Head of caudate nucleus (tissue), 42 donors: ENCODE measurements around the gene PDIK1L.
A peak's percentile ranks its signal among the peaks of the same experiment; 100 is the strongest.

ENCODE experiments used
- DNase-seq, 42 donors: peaks; one replicate each; pipeline versions ENCODE4 v3.0.0 to v3.0.0-alpha.2; 2020 to 2021; ENCODE audit warnings: mixed read lengths in 7 of 42
- intact Hi-C: fragments of 100-400 bp; cut with DNase I; formaldehyde crosslinking; loops from one replicate; pipeline ENCODE4 v1.15.0; 2022

The PDIK1L gene

DNA sequence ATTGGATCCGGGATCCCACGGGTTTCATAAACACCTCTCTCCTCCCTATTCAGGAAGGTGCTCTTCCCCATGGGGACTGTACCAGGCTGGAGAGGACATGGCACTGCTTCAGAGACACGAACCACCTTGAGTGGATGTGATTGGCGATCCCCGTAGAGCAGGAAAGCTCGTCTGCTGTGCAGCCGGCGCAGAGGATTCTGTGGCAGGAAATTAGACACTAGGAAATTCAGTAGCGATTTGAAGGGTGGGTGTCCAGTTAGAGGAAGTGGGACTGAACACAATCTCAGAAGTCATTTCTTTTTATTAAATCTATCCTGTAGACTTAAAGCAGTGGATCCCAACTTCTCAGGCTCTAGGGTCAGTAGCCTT lies 767 bp downstream of the PDIK1L start:
- peak in 5 of 42 donors; percentile 6 to 46 (median 21) for DNase-seq
- intact Hi-C loops = loop anchor here (5.0 kb wide), 1 partner anchor 50 kb away; no protein-coding TSS in a partner anchor

DNA sequence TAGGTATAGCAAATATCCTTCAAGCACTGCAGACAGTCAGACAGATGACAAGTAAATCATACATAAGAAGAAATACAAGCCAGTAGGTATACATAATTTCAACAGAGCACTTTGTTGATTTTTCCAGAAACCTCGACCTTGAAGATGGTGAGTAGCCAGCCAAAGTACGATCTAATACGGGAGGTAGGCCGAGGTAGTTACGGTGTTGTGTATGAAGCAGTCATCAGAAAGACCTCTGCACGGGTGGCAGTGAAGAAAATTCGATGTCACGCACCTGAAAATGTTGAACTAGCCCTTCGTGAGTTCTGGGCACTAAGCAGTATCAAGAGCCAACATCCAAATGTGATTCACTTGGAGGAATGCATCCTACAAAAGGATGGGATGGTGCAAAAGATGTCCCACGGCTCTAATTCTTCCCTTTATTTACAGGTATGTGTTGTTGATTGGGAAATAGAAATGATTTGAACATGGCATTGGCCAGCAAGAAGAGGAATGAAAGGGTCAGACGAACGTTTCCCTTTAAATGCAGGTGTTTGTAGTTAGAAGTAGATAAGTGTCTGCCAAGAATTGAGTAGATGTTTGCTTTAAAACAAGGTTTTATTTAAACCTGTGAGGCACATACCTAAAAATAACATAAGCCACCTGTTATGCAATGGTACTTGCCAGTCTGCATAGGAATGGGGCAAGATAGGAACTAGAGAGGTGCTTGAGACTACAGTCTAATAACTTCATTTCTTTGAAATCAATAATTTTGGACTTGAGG lies 2.7 kb downstream of the PDIK1L start:
- intact Hi-C loops = loop anchor here (5.0 kb wide), 1 partner anchor 48 kb away; no protein-coding TSS in a partner anchor
- DNase-seq = peak in 2 of 42 donors; percentile 10 to 31

DNA sequence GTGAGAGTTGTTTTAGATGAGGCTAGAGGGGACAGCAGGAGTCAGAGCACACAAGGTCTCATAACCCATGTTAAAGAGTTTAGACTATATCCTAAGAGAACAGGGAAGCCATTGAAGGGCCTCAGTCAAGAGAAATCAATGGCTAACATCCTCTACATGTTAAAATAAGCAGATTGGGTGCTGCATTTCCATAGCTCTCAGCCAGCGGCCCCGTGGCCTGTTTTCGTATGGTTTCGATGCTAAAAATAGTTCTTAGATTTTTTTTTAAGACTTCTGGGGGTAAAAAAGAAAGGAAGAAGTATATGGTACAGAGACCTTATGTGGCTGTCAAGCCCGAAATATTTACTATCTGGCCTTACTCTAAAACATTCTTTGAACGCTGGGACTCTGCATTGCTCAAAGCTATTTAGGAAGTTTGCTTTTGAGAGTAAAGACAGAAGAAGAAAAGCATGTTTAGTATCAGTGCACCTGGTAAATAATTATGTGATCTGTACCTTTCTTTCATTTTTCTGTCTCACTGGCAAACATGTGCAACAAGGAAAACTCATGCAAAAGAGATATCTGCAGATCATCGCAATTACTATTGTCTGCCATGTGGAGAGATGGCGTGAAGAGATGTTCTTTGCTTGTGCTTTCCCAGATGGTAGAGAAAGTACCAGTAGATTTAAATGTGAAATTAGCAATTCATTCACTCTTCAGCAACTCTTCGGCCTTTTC lies 8.4 kb downstream of the PDIK1L start:
- DNase-seq = peak in 1 of 42 donors; percentile 12
- intact Hi-C loops = no loop called here

DNA sequence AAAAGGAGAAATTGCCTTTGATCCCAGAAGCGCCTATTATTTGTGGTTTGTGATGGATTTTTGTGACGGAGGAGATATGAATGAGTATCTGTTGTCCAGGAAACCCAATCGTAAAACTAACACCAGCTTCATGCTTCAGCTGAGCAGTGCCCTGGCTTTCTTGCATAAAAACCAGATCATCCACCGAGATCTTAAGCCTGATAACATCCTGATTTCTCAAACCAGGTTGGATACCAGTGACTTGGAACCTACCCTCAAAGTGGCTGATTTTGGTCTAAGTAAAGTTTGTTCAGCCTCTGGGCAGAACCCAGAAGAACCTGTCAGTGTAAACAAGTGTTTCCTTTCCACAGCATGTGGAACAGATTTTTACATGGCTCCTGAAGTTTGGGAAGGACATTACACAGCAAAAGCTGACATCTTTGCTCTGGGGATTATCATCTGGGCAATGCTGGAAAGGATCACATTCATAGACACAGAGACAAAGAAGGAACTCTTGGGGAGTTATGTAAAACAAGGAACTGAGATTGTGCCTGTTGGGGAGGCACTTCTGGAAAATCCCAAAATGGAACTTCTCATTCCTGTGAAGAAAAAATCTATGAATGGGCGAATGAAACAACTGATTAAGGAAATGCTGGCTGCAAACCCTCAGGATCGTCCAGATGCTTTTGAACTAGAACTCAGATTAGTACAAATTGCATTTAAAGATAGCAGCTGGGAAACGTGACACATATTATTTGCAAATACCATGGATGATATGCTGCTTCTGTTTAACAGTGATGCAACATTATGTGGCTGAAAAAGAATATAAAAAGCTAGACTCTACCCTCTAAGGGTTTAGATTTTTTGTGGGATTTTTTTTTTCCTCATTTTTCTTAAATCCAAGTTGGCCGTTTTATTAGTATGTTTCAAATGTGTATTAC lies 10.5 kb downstream of the PDIK1L start:
- DNase-seq = peak in 1 of 42 donors; percentile 35
- intact Hi-C loops = no loop called here

DNA sequence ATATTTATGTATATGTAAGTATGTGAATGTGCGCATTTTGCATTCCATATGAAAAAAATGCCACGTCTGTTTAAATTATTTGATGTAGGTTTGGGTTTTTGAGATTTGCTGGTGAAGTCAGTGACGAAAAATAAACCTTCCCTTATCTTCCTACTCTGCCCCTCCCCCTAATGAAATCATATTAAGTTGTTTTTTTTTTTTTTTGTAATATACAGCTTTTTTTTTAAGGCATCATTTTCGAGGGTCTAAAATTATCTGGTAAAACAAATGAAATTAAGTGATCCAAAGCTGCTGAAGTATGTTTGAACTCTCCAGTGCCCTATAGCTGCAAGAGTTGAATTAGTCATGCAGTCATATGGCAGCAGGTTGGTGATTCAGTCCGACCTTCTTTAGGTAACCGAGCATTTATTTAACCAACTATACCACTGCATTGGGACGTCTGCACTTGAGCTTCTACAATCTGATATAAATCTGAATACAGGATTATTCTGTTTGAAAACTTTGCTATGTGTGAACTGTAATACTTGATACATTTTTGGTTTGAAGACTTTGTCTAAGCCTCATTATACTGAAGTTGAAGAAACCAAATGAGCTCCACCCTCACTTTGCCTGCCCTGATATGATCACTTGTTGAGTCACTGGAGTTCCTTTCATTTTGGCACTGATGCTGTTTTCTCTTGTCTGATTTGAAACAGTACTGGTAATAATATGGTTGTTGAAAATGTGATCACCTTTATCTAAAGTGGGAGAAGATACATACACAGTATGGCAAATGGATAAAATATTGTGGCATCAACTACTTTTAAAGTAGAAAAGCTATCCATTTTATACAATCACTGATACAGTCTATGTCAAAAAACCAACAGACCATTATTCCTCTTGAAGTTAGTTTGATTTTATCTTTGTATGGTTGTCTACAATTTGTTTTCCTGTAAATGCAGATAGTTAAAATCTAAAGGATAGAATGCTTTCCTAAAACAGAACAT lies 11.7 kb downstream of the PDIK1L start:
- peak in 1 of 42 donors; percentile 32 for DNase-seq
- intact Hi-C loops = no loop called here

DNA sequence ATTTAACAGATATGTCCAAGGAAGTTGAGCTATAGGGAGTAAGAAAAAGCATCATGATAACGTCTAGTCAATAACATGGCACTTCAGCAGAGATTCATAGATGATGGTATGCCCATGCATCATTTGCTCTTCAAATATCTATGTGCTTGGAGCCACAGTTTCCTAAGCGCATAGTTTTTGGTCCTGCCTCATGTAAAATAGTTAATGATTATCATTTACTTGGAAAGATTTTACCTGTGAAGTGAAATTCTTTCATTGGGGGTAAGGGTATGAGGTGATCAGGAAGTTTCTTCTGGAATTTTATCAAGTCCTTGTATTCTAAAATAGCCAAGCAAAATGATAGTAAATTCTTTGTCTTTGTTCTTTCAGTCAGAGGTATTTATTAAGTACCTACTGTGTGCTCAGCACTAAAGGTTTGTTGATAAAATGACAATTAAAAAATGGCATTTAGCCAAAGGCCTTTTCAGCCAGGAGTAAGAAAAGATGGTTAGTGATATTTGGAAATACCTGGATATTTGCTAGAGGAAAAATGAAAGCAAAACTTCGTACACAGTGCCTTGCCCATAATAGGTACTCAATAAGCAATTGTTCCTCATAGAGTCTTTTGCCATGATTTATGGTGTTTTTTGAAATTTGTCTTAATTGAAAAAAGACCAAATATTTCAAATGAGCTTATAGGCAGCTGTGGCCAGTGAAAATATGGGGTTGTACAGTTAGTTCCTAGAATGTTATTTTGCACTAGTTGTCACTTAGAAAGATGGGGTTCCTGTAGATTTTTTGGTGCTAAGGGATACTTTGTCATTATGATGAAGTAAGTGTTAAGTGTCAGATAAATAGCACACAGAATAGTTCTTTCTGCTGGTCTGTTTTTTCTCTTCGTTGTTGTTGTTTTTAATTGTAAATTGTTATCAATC lies 13.1 kb downstream of the PDIK1L start:
- intact Hi-C loops = no loop called here

DNA sequence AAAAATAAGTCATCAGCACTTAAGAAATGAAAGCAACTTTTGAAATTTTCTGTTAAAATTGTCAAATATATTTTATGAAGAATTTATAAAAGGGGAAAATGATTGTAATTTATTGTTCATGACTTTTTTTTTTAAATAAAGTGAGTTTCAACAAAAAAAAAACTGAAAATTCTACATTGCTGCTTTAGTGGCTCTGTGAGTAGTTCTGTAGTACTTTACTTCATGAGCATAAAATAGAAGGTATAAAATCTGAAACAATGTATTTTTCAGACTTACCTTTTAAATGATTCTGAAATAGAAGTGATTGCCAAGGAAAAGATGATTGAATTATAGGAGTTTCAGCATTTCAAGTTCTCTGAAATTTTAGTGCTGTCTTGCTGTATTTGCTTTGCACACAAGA lies 13.8 kb downstream of the PDIK1L start:
- DNase-seq = no peak
- intact Hi-C loops = no loop called here

More for the DNA sequence above, 13.1 kb downstream of the PDIK1L start:
- no peak for DNase-seq

DNA sequence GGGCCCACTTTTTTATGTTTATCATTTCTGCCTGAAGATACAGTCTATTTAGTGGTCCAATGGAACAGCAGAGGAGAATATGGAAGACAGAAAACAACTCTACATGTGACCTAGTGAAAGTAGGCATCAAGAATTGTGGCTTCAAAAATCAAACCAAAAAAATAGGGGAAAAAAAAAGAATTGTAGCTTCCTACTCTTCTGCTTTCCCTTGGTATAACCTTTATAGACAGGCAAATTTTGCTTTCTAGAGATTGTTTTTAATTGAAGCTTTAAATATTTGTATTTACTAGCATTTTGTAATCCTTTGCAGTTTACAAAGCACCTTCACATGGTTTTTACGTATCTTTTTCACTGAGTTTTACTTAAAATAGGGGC lies 14.3 kb downstream of the PDIK1L start:
- intact Hi-C loops = no loop called here
- DNase-seq = no peak

DNA sequence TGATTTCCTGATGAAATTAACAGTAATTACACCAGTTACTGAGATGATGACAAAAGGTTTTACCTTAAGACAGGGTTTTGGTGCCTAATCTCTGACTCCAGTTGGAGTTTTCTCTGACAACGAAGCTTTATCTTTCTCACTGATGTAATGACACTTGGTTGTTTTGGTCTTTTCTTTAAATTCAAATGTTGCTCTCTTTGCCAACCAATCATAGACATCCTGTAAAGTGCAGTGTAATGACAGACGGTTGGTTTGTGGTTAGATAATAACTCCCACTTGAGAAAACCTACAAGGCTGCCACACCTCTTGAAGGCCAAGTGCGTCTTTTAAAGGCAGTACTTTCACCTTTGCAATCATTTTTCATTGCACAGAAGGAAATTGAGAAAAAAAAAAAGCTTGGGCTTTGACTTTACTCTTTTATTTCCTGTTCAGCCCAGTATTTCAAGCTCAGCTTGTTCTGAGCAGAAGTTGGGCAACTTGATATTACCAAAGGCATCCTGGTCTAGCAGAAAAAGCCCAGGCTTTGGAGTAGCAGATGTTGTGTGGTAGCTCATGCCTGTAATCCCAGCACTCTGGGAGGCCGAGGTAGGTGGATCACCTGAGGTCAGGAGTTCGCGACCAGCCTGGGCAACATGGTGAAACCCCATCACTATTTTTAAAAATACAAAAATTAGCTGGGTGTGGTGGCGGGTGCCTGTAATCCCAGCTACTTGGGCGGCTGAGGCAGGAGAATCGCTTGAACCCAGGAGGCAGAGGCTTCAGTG lies 14.9 kb downstream of the PDIK1L start:
- intact Hi-C loops = no loop called here
- DNase-seq = peak in 1 of 42 donors; percentile 35

DNA sequence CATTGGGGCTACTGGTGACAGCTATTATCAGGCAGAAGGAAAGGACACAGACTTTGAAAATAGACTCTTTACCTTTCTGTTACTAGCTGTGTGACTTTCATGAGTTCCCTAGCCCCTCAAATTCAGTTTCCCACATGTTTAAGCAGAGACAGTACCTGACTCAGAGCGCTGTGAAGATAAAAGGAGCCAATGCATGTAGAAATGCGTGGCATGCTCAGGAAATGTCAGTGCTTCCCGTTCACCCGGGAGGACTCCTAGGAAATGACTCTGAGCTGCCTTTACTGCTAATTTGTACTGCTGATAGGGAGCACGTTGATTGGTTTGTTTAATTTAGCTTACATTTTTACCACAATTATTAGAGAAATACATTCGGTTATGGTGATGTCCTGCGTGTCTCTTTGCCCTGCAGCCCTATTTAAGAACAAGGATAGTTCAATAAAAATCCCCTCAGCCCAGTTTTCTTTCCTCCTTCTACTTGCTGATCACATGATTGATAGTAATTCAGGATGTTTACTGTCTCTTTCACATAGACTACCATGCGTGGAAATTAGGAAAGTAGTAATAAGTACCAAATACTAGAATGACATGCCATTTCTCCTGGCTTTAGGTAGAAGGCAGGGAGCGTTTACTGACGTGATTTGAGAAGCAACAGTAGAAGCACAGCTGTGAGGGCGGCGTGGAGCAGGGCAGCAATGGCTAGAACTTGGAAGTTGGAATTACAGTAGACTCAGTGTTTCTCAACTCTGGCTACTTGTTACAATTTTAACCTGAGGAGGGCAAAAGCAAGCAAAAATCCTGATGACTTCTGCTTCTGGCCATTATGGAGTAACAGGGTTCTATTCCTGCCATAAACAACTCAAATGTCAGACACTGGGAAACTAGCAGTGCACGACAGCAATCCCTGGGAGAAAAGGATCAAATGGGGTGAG lies 15.9 kb downstream of the PDIK1L start:
- intact Hi-C loops = no loop called here
- peak in 8 of 42 donors; percentile 17 to 49 (median 28) for DNase-seq

DNA sequence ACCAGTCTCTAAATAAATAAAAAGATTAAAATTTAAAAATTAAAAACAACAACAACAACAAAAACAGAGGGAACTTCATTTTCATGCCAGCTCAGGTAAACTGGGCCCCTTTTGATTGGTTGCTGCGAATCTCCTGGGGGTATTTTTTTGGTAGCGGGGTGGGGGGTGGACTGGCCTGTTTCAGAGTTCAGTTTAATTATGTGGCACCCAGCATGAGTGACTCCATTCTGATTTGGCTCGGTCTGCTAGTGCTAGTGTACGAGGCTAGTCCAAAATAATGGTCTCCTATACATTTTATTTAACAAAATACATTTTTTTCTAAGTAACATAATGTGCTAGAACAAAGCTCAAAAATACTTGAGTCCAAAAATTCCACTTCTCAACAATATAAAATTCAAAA lies 18.2 kb downstream of the PDIK1L start:
- intact Hi-C loops = no loop called here
- DNase-seq = peak in 1 of 42 donors; percentile 31

DNA sequence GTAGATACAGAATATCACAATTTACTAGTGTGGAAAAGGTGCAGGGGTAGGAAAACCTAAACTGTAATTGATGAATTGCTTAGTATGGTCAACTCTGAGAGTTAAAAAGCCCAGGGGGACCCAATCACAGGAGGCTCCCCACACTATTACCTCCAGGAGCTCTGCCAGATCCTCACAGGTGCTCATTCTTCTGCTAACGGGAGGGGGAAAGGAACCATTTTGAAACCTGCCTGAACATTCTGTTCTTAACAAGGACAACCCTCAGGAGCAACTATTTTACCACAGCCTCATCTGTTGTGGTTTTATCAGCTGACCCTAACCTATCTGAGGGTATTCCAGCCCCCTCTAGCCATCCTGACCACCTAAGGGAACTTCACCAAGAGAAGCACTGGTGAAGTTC lies 19.1 kb downstream of the PDIK1L start:
- peak in 1 of 42 donors; percentile 8 for DNase-seq
- intact Hi-C loops = no loop called here

DNA sequence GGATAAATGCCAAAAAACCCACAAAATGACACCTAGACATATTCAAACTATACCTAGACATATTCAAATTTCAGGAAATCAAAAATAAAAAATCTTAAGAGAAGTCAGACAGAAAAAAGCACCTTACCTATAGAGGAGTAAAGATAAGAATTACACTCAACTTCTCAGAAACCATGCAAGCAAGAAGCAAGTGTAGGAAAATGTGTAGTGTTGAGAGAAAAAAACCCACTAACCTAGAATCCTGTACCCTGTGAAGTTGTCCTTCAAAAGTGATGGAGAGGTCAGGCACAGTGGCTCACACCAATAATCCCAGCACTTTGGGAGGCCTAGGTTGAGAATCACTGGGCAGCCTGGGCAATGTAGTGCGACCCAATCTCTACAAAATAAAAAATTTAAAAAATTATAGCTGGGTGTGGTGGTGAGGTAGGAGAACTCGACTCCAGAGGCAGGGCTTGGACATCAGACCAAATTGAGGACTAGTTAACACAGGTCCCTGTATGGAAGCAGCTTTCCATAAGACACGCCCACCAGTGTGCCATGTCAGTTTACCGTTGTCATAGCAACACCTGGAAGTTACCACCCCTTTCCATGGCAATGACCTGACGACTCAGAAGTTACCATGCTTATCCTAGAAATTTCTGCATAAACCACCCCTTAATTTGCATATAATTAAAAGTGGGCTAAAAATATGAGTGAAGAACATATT lies 20.7 kb downstream of the PDIK1L start:
- intact Hi-C loops = no loop called here
- DNase-seq = peak in 3 of 42 donors; percentile 27 to 56 (median 29)

DNA sequence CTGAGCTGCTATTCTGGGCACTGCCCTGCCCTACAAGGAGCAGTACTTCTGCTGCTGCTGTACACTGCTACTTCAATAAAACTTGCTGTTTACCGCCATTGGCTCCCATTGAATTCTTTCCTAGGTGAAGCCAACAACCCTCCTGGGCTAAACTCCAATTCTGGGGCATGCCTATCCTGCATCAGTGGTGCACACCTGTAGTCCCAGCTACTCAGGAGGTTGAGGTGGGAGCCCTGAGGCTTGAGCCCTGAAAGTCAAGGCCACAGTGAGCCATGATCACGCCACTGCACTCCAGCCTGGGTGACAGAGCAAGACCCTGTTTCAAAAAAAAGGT lies 21.2 kb downstream of the PDIK1L start:
- intact Hi-C loops = no loop called here
- no peak for DNase-seq

DNA sequence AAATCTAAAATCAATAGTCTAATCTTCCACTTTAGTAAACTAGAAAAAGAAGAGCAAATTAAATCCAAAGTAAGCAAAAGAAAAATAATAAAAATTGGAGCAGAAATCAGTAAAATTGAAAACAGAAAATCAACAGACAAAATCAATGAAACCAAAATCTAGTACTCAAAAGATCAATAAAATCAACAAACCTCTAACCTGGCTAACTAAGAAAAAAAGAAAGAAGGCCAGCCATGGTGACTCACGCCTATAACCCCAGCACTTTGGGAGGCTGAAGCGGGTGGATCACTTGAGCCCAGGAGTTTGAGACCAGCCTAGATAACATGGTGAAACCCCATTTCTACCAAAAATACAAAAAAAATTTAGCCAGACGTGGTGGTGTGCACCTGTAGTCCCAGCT lies 22.8 kb downstream of the PDIK1L start:
- intact Hi-C loops = no loop called here
- no peak for DNase-seq
